Globus pallidus (tissue), 1 donor: ENCODE data around the gene IBA57.
"Not testable (repeated sequence)": the region's sequence is repeated elsewhere in the genome, so short reads cannot be mapped to it uniquely, and the experiment has no call there.

Source experiments
- DNase-seq: peaks from one replicate; pipeline ENCODE4 v3.0.0-alpha.2; 2015; ENCODE audit warnings: low spot score

Gene IBA57

GRCh38 chr1:228172591-228173527 lies 7.3 kb downstream of the IBA57 start:
- no peak for DNase-seq

GRCh38 chr1:228173528-228174481 lies 8.2 kb downstream of the IBA57 start:
- not testable (repeated sequence) for DNase-seq

GRCh38 chr1:228174482-228175315 lies 9.1 kb downstream of the IBA57 start:
- DNase-seq: no peak

- DNase-seq: no peak
These were observed 9.9 kb downstream of the IBA57 start for GRCh38 chr1:228175316-228176023.

GRCh38 chr1:228176024-228176395 lies 10.4 kb downstream of the IBA57 start:
- DNase-seq: no peak

GRCh38 chr1:228176461-228177182 lies 11.0 kb downstream of the IBA57 start:
- DNase-seq: no peak

- DNase-seq: no peak
These were observed 11.5 kb downstream of the IBA57 start for GRCh38 chr1:228177183-228177475.

- DNase-seq: no peak
These were observed 12.4 kb downstream of the IBA57 start for GRCh38 chr1:228177721-228178710.

- no peak for DNase-seq
These were observed 13.4 kb downstream of the IBA57 start for GRCh38 chr1:228178737-228179684.

- no peak for DNase-seq
These were observed 14.8 kb downstream of the IBA57 start for GRCh38 chr1:228180271-228180958.

- no peak for DNase-seq
These were observed 15.5 kb downstream of the IBA57 start for GRCh38 chr1:228180959-228181644.

- no peak for DNase-seq
These were observed 16.0 kb downstream of the IBA57 start for GRCh38 chr1:228181645-228182034.

GRCh38 chr1:228182296-228183030 lies 16.9 kb downstream of the IBA57 start:
- no peak for DNase-seq

GRCh38 chr1:228184152-228184551 lies 18.5 kb downstream of the IBA57 start:
- no peak for DNase-seq

- no peak for DNase-seq
These were observed 20.0 kb downstream of the IBA57 start for GRCh38 chr1:228185641-228185965.

- DNase-seq: not testable (repeated sequence)
These were observed 22.6 kb downstream of the IBA57 start for GRCh38 chr1:228188249-228188648.
